Activated CD4-positive, alpha-beta T cell treated with anti-CD3 and anti-CD28 coated beads for 48 hours (primary cell): ENCODE data around the gene NPAS2.

ENCODE experiments used
- DNase-seq: peaks from one replicate; pipeline ENCODE4 v3.0.0-alpha.2; 2020

The NPAS2 gene

DNA sequence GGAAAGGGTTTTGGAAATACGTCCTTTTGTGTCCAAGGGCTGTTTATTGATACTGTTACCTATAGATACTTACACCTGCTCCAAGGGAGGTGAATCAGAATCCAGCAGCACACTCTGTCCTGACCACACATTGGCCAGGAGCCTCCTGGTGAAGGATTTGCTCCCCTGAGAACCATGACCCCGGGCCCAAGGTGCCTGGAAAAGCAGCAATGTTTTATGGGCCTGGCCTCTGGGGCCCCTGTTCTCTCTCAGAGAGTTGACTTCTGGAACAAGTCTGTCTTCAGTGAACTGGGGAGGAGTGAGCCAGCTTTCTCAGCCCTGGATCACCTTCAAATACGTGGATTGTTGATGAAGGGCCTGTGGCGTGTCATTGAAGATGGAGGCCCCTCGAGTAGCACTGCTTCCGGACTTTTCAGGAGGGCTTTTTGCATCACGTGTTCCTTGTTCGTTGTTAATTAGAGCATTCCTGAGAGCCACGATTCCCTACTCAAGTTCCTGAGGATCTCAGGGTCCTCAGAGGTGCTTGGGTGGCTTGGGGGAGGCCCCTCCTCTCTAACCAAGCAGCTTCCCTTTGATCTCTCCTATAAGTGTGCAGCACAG, 103.6 kb downstream of the NPAS2 start:
- no peak for DNase-seq

- DNase-seq, result no peak
These were observed 104.2 kb downstream of the NPAS2 start for GRCh38 chr2:100924122-100924519.

DNA sequence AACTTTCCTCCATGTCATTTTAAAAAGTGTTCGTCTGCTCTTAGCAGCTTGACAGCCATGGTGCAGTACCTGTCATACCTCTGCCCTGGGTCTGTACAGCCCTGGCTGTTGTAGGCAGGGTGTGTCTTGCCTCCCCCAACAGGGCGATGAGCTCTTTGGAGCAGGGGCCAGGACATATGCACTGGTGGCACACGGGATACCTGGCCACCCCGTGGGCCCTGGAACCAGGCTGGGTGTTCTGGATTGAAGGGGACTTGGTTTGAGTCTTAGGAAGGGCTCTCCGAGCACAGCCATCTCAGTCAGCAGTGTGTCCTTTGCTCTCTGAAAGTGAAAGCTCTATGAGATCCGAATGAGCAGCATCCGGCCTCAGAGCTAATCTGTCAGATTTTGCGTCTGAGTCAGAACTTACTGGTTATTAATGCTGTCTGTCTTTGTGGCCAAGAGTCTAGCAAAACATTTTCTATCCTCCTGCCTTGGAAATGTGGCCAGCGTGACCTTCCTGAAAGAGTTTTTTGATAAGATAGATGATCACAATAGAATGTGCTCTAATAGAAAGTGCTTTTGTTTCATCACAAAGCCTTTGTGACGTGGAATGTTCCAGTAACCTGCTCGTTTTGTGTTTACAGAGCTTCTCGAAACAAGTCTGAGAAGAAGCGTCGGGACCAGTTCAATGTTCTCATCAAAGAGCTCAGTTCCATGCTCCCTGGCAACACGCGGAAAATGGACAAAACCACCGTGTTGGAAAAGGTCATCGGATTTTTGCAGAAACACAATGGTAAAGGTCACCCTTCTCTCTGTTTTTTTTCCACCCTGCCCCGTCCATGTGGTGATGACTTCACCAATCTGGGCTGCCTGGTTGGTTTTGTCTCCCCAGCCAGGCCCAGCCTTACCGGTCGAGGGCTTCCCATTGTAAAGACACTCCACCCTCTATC, 104.8 kb downstream of the NPAS2 start:
- peak; percentile 31 for DNase-seq

DNA sequence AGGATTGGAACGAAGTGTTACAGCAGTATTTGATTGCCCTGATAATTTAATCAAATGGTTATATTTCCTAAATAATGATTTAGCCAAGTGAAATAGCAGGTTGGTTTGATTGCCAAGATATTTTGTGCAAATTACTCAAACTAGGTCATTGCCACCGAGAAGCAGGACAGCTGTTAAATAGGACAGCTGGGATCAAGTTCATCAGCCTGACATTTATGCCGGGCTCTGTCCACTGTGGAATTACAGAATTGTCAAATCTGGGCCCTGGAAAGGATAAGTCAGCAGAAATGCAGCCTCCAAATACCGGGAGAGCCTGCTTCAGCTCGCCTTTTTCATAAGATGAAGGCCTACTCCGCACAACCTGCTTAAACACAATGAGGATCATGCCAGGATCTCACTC, 108.3 kb downstream of the NPAS2 start:
- DNase-seq, result no peak

DNA sequence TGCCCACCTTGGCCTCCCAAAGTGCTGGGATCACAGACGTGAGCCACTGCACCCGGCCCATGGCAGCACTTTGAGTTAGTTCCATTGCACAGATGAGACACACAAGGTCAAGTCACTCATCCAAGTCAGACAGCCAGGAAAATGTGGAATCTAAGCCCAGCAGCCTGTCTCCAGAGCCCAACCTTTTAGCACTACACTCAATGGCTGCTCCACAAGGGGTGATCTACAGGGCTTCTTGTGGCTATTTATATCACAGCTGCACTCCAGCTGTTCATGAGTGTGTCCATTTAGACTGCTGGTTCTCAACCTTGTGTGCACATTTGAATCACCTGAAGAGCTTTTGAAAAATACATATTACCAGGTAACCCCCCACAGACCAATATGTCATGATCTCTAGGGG, 109.2 kb downstream of the NPAS2 start:
- DNase-seq, result no peak

GRCh38 chr2:100934504-100935371, 114.8 kb downstream of the NPAS2 start:
- no peak for DNase-seq

DNA sequence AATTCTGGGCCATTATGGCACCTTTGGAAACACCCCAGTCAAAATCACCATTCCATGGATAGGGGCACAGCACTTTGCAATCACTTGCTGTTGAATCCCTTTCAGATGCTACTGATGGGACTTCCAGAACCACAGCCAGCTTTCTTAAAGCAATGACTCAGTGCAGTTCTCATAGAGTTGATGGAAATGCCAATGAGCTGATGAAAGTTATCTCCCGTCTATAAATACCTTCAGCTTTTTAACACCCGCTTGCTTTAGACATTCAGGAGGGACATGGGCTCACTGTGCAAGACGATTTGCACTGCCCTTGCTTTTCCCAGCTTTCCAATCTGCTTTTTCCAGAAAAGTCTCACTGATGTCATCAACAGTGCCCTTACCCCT, 115.4 kb downstream of the NPAS2 start:
- DNase-seq, result no peak

GRCh38 chr2:100936070-100936741, 116.3 kb downstream of the NPAS2 start:
- DNase-seq, result no peak

DNA sequence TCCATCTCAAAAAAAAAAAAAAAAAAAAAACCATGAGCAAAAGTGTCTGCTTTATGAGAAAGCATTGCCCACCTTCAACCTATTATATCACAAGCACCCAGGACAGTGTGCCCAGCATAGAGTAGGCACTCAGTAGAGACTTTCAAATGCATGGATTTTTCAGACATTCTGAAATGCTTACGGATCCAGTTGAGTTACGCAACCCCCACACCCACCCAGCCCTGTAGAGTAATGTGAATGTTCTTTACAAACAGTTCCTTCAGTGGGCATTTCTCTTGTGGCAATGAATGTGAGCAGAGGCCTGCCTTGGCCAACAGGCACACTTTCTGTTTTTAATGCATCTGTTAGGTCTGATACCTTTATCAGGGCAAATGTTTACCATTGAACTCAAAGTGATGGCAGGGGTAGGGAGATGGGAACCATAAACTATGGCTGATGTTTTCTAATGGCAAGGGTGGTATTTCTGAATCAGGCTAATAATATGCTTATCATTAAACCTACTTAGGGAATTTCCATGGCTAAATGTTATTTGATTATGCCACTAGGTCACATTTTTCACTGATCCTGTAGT, 117.1 kb downstream of the NPAS2 start:
- DNase-seq, result no peak

GRCh38 chr2:100938031-100939026, 118.4 kb downstream of the NPAS2 start:
- DNase-seq, result no peak

DNA sequence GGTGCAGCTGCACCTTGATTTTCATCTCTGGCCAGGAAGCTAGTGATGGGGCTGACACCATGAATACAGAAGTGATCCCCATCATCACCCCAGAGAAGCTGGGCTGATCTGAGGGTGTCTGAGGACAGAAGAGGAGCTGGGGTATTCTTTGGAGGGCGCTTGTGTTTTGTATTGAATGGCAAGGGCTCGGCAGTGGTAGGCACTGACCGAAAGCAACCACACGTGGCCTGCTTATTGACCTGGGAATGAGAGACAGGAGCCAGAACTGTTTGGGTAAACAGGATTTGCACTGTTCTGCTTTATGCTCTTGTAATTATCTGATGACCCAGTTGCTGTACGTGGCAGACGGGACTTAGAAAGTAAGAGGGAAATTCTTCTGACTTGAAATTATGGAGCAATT, 119.5 kb downstream of the NPAS2 start:
- no peak for DNase-seq

DNA sequence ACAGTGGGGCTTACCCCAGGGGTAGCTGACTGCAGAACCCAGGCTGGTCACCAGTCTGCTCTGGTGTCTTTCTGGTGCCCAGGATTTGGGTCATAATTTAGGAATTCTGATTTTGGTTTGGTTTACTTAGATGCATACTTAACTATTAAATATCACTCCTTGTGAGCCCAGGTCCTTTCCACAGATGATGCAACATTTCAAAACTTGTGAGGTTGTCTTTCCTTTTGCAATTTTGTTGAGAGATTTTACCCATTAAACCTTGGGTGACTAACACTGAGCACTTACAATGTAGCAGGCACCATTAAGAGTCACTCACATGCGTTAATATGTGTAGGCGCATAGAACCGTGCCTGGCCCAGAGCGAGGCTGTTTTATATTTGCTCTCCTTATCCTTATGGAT, 120.3 kb downstream of the NPAS2 start:
- no peak for DNase-seq

GRCh38 chr2:100940766-100941645, 121.1 kb downstream of the NPAS2 start:
- peak; percentile 43 for DNase-seq

GRCh38 chr2:100941646-100942240, 121.8 kb downstream of the NPAS2 start:
- DNase-seq, result no peak

DNA sequence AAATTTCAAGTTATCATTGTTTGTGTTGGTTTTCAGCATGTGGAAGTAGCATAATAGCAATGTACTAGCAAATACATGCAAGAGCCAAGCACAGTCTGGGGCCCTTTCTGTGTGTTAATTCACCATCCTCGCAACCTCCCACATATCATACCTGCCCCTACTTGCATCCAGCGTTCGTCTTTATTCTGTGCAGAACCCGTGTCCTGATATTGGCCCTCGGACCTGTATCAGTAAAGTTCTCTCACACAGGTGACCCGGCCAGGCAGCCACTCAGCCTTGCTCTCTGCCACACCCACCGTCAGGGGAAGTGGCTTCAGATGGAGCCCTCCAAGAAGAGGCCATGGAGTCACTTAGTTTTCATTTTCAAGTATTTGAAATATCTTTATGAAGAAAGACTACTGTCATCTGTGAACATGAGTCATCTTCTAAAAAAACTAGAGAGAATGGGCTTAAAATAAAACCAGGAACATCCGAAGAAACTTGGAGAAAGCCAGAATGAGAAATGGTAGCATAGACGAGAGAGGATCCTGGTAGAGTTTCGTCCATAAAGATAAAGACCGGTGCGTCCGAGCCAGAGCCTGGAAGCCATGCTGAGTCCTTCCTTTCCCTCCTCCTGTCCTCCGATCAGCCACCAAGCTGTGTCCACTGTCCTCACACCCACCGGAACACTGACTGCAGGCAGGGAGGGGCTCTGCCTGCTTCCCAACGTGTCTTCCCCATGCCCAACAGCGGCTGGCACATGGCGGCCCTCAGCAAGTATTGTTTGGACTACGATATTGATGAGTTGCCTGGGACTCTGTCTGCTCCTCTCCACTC, 124.9 kb downstream of the NPAS2 start:
- no peak for DNase-seq

DNA sequence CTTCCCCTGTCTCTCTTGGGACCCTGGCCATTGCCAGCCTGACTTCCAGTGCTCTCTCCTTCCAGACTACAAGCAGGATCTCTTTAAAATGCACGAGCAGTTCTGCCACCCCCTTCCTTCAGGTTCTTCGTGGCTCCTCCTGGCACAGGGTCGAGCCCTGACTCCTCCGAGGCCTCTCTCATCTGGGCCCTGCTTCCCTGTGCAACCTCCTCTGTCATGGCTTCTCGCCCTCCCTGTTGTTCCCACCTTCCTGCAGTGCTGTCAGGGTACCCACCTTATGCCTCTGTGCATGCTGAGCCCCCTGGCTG, 125.4 kb downstream of the NPAS2 start:
- DNase-seq, result no peak

- DNase-seq, result no peak
These were observed 126.1 kb downstream of the NPAS2 start for GRCh38 chr2:100945930-100946607.
